ENCODE results near the gene PRR5L. TPM values are rescaled to one million over a fixed set of nuclear protein-coding genes. Genes with fewer than 3 reads are reported as not detected.
"Not testable (repeated sequence)": the region's sequence is repeated elsewhere in the genome, so short reads cannot be mapped to it uniquely, and the experiment has no call there.

The PRR5L gene
- total RNA-seq, 1 experiment from 2014 or later = 23.9 TPM

- DNase-seq (ENCODE audit: unreplicated experiment) = peak; percentile 47
- ChIA-PET POLR2A (interaction anchor here (0.7 to 1.1 kb wide), 4 partner anchors 16 to 338 kb away, joined by 3 to 5 read pairs (median 4); no protein-coding TSS in a partner anchor), CTCF (interaction anchor here (0.6 to 2.3 kb wide), 2 partner anchors 22 to 34 kb away, joined by 5 to 8 read pairs; no protein-coding TSS in a partner anchor)
- Mint-ChIP-seq H3K9me3 (ENCODE audit: unreplicated experiment) (no peaks in the 10 kb centered on the region), H3K36me3 (ENCODE audit: insufficient read depth, unreplicated experiment) (no peaks in the 10 kb centered on the region), H3K4me1 (ENCODE audit: insufficient read depth, unreplicated experiment) (peaks cover 18% of the 10 kb centered on the region), H3K4me3 (ENCODE audit: unreplicated experiment) (no peak overlapping the region), H3K27ac (ENCODE audit: low read depth, unreplicated experiment) (no peak overlapping the region), H3K27me3 (ENCODE audit: insufficient read depth, unreplicated experiment) (no peaks in the 10 kb centered on the region)
- TF ChIP-seq CTCF (IDR thresholded peaks at IDR 0.05; ENCODE audit: unreplicated experiment) = no peak
- no TSS peak for BruUV-seq (replicated peaks)
- intact Hi-C loops (cut with micrococcal nuclease) = no loop called here
These were observed 175.5 kb downstream of the PRR5L start for GRCh38 chr11:36471577-36471976.

- no peaks in the 10 kb centered on the region for H3K36me3 Mint-ChIP-seq (ENCODE audit: insufficient read depth, unreplicated experiment)
- no peaks in the 10 kb centered on the region for H3K9me3 Mint-ChIP-seq (ENCODE audit: unreplicated experiment)
- H3K4me3 Mint-ChIP-seq (ENCODE audit: unreplicated experiment) = no peak overlapping the region
- TF ChIP-seq CTCF (IDR thresholded peaks at IDR 0.05; ENCODE audit: unreplicated experiment) = no peak
- H3K27me3 Mint-ChIP-seq (ENCODE audit: insufficient read depth, unreplicated experiment) = no peaks in the 10 kb centered on the region
- no TSS peak for BruUV-seq (replicated peaks)
- intact Hi-C loops (cut with micrococcal nuclease) = no loop called here
- ChIA-PET POLR2A (interaction anchor here (0.6 kb wide), 1 partner anchor 780 kb away, joined by 3 read pairs; no protein-coding TSS in a partner anchor), CTCF (interaction anchor here (1.4 to 6.5 kb wide), 3 partner anchors 17 to 181 kb away, joined by 4 to 242 read pairs (median 61); partner anchors contain the start of genes COMMD9 and PRR5L)
- no peak overlapping the region for H3K27ac Mint-ChIP-seq (ENCODE audit: low read depth, unreplicated experiment)
- no peak for DNase-seq (ENCODE audit: unreplicated experiment)
- H3K4me1 Mint-ChIP-seq (ENCODE audit: insufficient read depth, unreplicated experiment) = peaks cover 6% of the 10 kb centered on the region
These were observed 179.1 kb downstream of the PRR5L start for GRCh38 chr11:36475192-36475591.

GRCh38 chr11:36478700-36479329 lies 182.7 kb downstream of the PRR5L start:
- Mint-ChIP-seq H3K27me3 (ENCODE audit: insufficient read depth, unreplicated experiment) (no peaks in the 10 kb centered on the region), H3K4me3 (ENCODE audit: unreplicated experiment) (no peak overlapping the region), H3K27ac (ENCODE audit: low read depth, unreplicated experiment) (no peak overlapping the region), H3K36me3 (ENCODE audit: insufficient read depth, unreplicated experiment) (no peaks in the 10 kb centered on the region), H3K4me1 (ENCODE audit: insufficient read depth, unreplicated experiment) (no peaks in the 10 kb centered on the region), H3K9me3 (ENCODE audit: unreplicated experiment) (no peaks in the 10 kb centered on the region)
- POLR2A ChIA-PET = interaction anchor here (0.7 to 3.3 kb wide), 6 partner anchors 11 to 189 kb away, joined by 3 to 15 read pairs (median 6); partner anchors contain the start of gene PRR5L
- no TSS peak for BruUV-seq (replicated peaks)
- peak; percentile 72 for TF ChIP-seq CTCF (IDR thresholded peaks at IDR 0.05; ENCODE audit: unreplicated experiment)
- intact Hi-C loops (cut with micrococcal nuclease) = loop anchor here (1.0 to 2.0 kb wide), 4 partner anchors 102 to 864 kb away; no protein-coding TSS in a partner anchor
- CTCF ChIA-PET = interaction anchor here (0.5 to 6.5 kb wide), 51 partner anchors 9 to 1259 kb away, joined by 3 to 242 read pairs (median 4); partner anchors contain the start of genes COMMD9 and PRR5L
- peak; percentile 59 for DNase-seq (ENCODE audit: unreplicated experiment)

GRCh38 chr11:36480833-36481232 lies 184.7 kb downstream of the PRR5L start:
- Mint-ChIP-seq H3K4me3 (ENCODE audit: unreplicated experiment) (no peak overlapping the region), H3K9me3 (ENCODE audit: unreplicated experiment) (no peaks in the 10 kb centered on the region)

GRCh38 chr11:36483042-36483441 lies 187.0 kb downstream of the PRR5L start:
- H3K4me1 Mint-ChIP-seq (ENCODE audit: insufficient read depth, unreplicated experiment); CTCF ChIA-PET; H3K9me3 Mint-ChIP-seq (ENCODE audit: unreplicated experiment); H3K27me3 Mint-ChIP-seq (ENCODE audit: insufficient read depth, unreplicated experiment); BruUV-seq (replicated peaks); intact Hi-C loops (cut with micrococcal nuclease); POLR2A ChIA-PET; H3K4me3 Mint-ChIP-seq (ENCODE audit: unreplicated experiment); H3K27ac Mint-ChIP-seq (ENCODE audit: low read depth, unreplicated experiment); DNase-seq (ENCODE audit: unreplicated experiment): not testable (repeated sequence)
- H3K36me3 Mint-ChIP-seq (ENCODE audit: insufficient read depth, unreplicated experiment) = peaks cover 30% of the 10 kb centered on the region

More at GRCh38 chr11:36480833-36481232, 184.7 kb downstream of the PRR5L start:
- intact Hi-C loops (cut with micrococcal nuclease) = no loop called here
- Mint-ChIP-seq H3K36me3 (ENCODE audit: insufficient read depth, unreplicated experiment) (peaks cover 12% of the 10 kb centered on the region), H3K27me3 (ENCODE audit: insufficient read depth, unreplicated experiment) (no peaks in the 10 kb centered on the region), H3K27ac (ENCODE audit: low read depth, unreplicated experiment) (no peak overlapping the region), H3K4me1 (ENCODE audit: insufficient read depth, unreplicated experiment) (no peaks in the 10 kb centered on the region)
- no peak for DNase-seq (ENCODE audit: unreplicated experiment)
- POLR2A ChIA-PET = interaction anchor here (3.3 kb wide), 1 partner anchor 188 kb away, joined by 15 read pairs; no protein-coding TSS in a partner anchor
- no TSS peak for BruUV-seq (replicated peaks)
- CTCF ChIA-PET = interaction anchor here (0.6 to 6.5 kb wide), 8 partner anchors 8 to 462 kb away, joined by 3 to 242 read pairs (median 5); partner anchors contain the start of genes COMMD9 and PRR5L
- no peak for TF ChIP-seq CTCF (IDR thresholded peaks at IDR 0.05; ENCODE audit: unreplicated experiment)

All from MCF 10A (cell line).